Measurements from ENCODE around the gene RGS11.

GRCh38 chr16:269061-269796 is 6.5 kb downstream of the RGS11 start:
- TF ChIP-seq CTCF (IDR thresholded peaks at IDR 0.05) (no peak), REST (IDR thresholded peaks at IDR 0.05; ENCODE audit: insufficient read depth in 1 of 2, low read depth in 2 of 2, low read length in 1 of 2) (no peak), POLR2AphosphoS5 (IDR thresholded peaks at IDR 0.05; ENCODE audit: low read depth, low read length) (no peak), SIN3A (IDR thresholded peaks at IDR 0.05; ENCODE audit: borderline replicate concordance, insufficient read depth, low read depth, low read length) (no peak)

Measured in Panc1 (cell line).